AG20443 (cell line): ENCODE results near the gene CRK.
A peak's percentile ranks its signal among the peaks of the same experiment; 100 is the strongest.

Experiments
- DNase-seq: peaks from one replicate; pipeline ENCODE4 v3.0.0; 2012; ENCODE audit warnings: low spot score, mixed read lengths

CRK gene

DNA sequence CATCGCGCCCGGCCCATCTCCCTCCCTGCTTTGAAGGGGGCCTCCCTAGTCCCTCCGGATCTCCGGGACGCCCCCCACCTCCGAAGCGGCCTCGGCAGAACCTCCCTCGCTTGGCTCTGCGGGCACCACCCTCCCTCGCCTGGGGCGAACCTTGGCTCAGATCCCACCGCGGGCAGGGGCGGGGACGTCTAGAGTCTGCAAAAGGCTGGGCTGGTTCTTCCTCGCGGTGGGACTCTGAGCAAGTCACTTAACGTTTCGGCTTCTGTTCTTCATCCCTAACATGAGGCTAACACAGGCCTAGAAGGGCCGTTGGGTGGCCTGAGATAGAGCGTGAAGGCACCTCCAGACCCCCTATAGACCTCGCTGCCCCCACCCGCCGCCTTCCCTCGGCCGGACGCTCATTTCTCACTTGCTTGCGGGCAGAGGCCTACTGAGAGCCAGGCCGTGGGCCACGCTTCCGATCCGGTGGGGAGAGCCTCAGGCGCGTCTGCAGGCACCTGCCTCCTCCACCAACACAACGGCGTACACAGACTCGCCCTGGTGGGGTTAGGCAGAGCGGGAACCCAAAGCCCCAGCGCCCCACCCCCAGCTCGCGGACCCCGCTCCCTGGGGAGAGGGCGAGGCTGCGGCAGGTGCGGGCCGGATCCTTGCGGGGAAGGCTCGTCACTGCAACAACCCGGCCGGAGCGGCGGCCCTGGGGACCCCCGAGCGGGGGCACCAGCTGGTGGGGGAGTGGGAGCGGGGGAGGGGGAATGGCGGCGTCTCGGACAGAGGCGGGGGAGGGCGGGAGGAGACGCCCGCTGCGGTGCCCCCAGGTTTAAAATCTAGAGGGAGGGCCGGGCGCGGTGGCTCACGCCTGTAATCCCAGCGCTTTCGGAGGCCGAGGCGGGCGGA lies 31.0 kb upstream of the CRK start:
- DNase-seq: peak; percentile 77

DNA sequence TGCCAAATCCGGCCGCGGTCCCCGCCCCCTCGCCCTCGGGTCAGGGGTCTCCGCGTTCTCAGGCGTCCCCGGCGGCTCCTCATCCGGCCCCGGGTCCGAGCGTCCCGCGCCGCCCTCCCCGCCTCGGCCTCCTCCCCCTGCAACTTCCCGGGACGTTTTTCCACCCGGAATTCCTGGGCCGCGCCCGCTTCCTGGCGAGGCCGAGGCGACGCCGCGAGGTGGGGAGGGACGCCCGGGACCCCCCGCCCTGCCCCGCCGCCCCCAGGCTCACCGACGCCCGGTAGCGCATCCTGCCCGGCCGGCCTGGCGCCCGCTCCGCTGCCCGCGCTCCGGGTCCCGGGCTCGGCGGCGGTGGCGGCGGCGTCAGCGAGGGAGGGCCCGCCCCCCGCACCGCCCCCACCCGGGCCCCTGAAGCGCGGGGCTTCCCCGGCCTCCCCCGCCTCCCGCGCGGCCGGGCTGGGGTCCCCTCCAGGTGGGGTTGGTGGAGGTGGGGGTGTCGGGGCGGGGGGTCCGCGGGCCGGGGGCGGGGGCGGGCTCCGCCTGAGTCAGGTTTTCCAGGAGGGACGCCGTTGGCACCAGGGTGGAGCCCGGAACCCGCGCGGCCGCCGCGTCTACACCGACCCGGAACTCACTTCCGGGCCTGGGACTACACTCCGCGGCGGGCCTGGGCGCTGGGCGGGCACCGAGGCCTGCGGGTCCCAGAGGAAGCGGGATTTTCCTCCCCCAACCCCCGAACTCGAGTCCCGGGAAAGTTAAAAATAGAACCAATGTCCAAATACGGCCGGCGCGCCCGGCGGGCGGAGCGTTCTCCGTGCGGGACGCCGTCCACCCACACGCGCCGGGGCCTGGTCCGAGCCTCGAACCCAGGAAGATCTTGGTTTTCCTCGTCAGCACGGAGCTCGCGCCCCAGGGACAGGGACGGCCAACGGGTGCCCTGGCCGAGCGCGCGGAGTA lies 29.7 kb upstream of the CRK start:
- DNase-seq: peak; percentile 70

GRCh38 chr17:1484676-1485422 lies 28.8 kb upstream of the CRK start:
- DNase-seq: peak; percentile 56

DNA sequence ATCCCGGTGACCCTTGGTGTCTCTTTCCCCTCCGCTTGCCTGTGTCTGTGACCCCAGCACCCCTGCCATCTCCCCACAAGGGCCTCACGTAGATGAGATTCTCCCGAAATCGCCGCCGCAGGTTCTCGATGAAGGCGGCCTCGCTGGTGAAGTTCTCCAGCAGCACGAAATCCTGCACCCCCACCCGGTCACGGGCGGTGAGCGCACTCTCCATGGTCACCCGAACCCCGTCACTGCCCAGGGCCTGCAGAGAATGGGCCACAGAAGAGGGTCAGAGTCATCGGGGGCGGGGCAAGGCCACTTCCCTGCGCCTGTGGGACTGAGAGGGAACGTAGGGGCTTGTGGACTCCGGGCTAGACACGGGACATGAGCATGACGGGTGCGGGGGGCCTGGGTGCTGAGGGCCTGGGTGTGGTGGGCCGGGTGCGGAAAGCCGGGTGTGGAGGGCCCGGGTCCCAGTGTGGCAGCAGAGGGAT lies 28.1 kb upstream of the CRK start:
- DNase-seq: no peak

DNA sequence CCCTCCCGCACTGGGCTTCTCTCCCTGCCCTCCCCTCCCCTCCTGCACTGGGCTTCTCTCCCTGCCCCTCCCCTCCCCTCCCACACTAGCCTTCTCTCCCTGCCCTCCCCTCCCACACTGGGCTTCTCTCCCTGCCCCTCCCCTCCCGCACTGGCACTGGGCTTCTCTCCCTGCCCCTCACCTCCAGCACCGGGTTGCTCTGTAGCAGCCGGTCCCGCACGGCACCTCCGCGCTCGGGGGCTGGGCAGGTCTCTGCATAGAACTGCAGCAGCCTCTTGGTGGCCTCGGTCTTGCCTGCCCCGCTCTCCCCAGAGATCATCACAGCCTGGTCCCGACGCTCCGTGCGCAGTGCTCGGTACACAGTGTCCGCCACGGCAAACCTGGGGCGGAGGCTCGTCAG lies 26.6 kb upstream of the CRK start:
- no peak for DNase-seq

DNA sequence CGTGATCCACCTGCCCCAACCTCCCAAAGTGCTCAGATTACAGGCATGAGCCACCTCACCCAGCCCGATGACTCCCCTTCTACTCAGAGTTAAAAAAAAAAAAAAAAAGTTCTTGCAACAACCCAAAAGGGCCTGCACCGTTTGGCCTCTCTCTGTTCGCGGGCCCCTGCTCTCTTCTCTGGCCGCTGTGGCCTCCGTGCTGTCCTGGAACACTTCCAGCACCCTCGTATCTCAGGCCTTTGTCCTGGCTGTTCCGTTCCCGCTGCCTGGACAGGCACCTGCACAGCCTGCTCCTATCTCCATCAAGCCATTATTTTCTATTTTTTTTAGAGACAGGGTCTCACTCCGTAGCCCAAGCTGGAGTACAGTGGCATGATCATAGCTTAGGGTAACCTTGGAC lies 25.7 kb upstream of the CRK start:
- no peak for DNase-seq

DNA sequence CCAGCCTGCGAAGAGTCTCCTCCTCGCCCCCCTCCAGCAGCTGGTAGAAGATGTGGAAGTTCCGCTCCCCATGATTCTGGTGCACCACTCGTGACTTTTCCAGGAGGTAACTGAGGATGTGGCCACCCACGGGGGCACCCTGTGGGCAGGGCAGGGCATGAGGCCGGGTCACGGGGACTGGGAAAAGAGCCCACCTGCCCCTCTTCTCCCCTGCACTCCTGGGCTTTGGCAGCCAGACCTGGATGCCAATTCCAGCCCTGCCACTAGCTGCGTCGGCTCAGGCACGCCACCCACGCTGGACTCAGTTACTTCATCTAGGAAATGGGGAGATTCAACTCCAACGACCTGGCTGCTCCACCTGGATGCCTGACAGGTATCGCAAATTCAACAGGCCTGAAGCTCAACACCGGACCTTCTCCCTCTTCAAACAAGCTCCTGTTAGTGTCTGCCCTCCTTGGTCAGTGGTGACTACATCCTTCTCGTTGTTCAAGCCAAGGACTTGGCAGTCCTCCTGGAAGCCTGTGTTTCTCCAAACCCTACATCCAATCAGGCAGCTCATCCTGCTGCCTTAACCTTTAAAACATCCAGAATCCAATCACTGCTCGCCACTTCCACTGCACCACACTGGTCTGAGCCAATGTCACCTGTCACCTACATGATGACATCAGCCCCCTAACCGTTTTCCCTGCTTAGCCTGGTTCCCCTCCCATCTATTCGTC lies 24.9 kb upstream of the CRK start:
- DNase-seq: peak; percentile 53

GRCh38 chr17:1478418-1478817 lies 22.4 kb upstream of the CRK start:
- no peak for DNase-seq

DNA sequence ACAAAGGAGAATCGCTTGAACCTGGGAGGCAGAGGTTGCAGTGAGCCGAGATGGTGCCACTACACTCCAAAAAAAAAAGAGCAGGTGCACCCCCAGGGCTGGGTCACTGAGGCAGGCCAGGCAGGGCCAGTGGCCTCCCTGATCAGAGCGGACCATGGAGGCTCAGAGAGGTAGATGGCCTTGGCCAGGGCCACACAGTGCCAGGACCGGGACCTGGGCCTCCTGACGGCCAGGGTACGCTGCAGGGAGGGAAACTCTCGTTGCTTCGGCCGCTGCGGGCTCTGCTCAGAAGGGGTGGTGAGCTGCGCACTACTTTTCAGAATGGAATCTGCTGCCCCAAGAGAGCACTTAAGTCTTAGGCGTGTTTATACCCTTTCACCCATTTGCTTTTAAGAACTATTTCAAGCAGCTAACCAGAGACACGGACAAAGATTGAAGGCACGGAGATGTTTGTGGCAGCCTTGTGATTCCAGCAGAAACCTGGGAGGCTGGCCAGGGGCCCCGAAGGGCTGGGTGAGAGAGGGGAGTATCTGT lies 19.4 kb upstream of the CRK start:
- DNase-seq: no peak

- DNase-seq: no peak
Observed at GRCh38 chr17:1474402-1475189, 18.6 kb upstream of the CRK start.

DNA sequence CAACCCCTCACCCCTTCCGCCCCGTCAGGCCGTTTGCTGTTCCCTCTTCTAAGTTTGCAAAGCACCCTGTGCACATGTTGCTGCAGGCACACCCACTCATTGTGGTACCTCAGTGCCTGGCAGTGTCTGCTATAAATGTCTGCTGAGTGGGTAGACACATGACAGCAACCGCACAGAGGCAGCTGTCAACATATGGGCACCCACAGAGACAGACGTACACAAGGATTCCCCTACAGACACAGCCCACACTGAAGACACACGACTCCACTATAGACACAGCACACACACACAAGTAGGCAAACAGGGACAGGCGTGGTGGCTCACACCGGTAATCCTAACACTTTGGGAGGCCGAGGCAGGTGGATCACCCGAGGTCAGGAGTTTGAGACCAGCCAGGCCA lies 17.8 kb upstream of the CRK start:
- DNase-seq: no peak

DNA sequence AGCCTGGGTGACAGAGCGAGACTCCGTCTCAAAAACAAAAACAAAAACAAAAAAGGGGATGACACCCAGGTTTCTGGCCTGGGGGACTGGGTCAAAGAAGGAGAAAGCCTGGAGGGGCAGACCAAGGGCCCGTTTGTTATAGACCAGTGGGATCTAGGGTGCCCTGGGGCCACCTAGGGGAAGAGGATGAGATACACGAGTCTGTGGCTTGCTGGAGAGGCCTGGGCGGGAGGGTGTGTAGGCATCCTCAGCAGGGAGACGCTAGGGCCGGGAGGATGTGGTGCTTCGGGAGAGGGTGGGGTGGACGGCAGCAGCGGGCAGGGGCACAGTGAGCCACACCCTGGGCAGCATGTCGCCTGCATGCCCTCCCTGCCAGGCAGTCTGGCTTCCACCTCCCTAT lies 17.1 kb upstream of the CRK start:
- no peak for DNase-seq

GRCh38 chr17:1471911-1472821 lies 16.1 kb upstream of the CRK start:
- no peak for DNase-seq

GRCh38 chr17:1471490-1471889 lies 15.5 kb upstream of the CRK start:
- DNase-seq: no peak

GRCh38 chr17:1470755-1471462 lies 14.9 kb upstream of the CRK start:
- DNase-seq: no peak

DNA sequence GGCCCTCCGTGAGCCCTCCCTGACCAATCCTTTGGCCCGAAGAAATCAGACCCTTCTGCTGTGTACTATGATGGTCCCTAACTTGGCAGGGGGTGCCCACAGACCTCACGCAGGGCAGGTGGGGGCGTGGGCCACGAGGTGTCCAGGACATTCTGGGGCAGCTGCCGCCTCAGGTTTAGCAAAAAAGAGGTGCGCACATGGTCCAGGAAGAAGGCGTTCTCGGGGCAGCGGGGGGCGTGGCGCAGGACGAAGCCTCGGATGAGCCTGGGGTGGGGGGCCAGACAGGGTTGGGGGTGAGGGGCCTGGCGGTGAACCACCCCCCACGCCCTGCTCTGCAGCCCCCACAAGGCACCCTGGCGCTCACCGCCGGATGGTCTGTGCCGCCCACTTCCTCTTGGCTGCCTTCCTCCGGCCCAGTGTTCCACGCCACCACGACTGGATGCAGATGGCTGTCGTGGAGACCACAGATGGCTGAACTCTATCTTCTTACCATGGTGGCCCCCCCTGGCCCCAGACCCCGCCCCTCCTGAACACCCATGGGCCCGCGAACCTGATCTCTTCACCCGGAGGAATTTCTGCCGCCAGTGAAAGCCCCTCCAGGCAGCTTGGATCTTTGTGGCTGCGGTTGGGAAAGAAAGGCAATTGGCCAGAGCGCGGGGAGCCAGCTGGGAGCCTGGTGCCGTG lies 14.2 kb upstream of the CRK start:
- DNase-seq: no peak

GRCh38 chr17:1469231-1469852 lies 13.3 kb upstream of the CRK start:
- no peak for DNase-seq
